AG04450 (cell line): ENCODE measurements around the gene COPS4. TPM values are rescaled to one million over a fixed set of nuclear protein-coding genes. Genes with fewer than 3 reads are reported as not detected.
A peak's percentile ranks its signal among the peaks of the same experiment; 100 is the strongest.
"Not testable (repeated sequence)": the region's sequence is repeated elsewhere in the genome, so short reads cannot be mapped to it uniquely, and the experiment has no call there.

Source experiments
- CTCF ChIA-PET: fragments of 300-600, 350-600 bp; formaldehyde crosslinking; extraction: SDS; loops from one replicate; lab custom pipeline; 2022; ENCODE audit warnings: antibody characterized with exemption, inconsistent platforms; lab: Charles Lee
- POLR2A ChIA-PET: fragments of 350-600 bp; formaldehyde crosslinking; extraction: SDS; loops from one replicate; lab custom pipeline; 2021; ENCODE audit warnings: antibody characterized with exemption, inconsistent platforms; lab: Yijun Ruan, JAX
- DNase-seq: peaks from one replicate; pipeline ENCODE4 v3.0.0-alpha.2; 2011; ENCODE audit warnings: low read depth, low spot score
- H3K27ac ChIP-seq: one replicate; pipeline ENCODE4 v1.5.1; 2012; ENCODE audit warnings: low read depth, low read length, control low read depth
- H3K27me3 ChIP-seq: one replicate; pipeline ENCODE4 v1.6.0; 2012; ENCODE audit warnings: low read length; ENCODE audit not compliant: control insufficient read depth, insufficient read depth
- H3K4me3 ChIP-seq: 2 replicates; pipeline ENCODE4 v1.5.1; 2011; ENCODE audit warnings: mild to moderate bottlenecking, low read depth, low read length, control low read depth
- H3K9me3 ChIP-seq: 2 replicates; pipeline ENCODE4 v1.5.1; 2012; ENCODE audit warnings: low read length; ENCODE audit not compliant: control insufficient read depth, insufficient read depth
- CTCF ChIP-seq: IDR thresholded peaks from 2 replicates; pipeline ENCODE4 v1.5.1; 2011; ENCODE audit warnings: low read depth, low read length, control low read depth, inconsistent platforms
- polyA minus RNA-seq: library from RNA; depleted of rRNA, polyadenylated mRNA; stranded (reverse); fragments of >200 nt; gene quantifications from 2 replicates; pipeline ENCODE4 v1.2.3, GENCODE V29; 2011; rRNA and poly(A)+ RNA removed
- polyA plus RNA-seq: library from polyadenylated mRNA; depleted of rRNA; stranded (reverse); fragments of >200 nt; gene quantifications from 2 replicates; pipeline ENCODE4 v1.2.3, GENCODE V29; 2011; rRNA removed

The COPS4 gene
- 59.0 and 78.4 TPM in 2 replicates for polyA plus RNA-seq
- 14.8 and 22.8 TPM in 2 replicates for polyA minus RNA-seq

- H3K27ac ChIP-seq: peak within 1 kb of the TSS; percentile 92
These were observed at the start of gene COPS4 for GRCh38 chr4:83034630-83035494. TSS of gene COPS4 (plus strand) at chr4:83035183. CDS start at chr4:83035225, 42 bp downstream.

GRCh38 chr4:82987519-82987918 lies 47.5 kb upstream of the COPS4 start:
- H3K9me3 ChIP-seq, H3K27me3 ChIP-seq, DNase-seq, H3K4me3 ChIP-seq, CTCF ChIA-PET, H3K27ac ChIP-seq: not testable (repeated sequence)
- POLR2A ChIA-PET: interaction anchor here (0.7 kb wide), 1 partner anchor 23 kb away, joined by 5 read pairs; the partner anchor contains the start of gene LIN54

More at GRCh38 chr4:83034630-83035494, at the start of gene COPS4:
- TF ChIP-seq CTCF: peak; percentile 59
- ChIA-PET POLR2A (interaction anchor here (0.5 to 1.3 kb wide), 20 partner anchors 10 to 675 kb away, joined by 3 to 33 read pairs (median 4); partner anchors contain the start of genes COQ2, HNRNPDL, LIN54 and SCD5), CTCF (interaction anchor here (0.5 to 1.4 kb wide), 25 partner anchors 10 to 727 kb away, joined by 3 to 8 read pairs (median 4); partner anchors contain the start of gene LIN54)
- H3K4me3 ChIP-seq: peak within 1 kb of the TSS; percentile 90
- peaks cover 6% of the 10 kb centered on the region for H3K27me3 ChIP-seq
- DNase-seq: peak; percentile 99
- no peaks in the 10 kb centered on the region for H3K9me3 ChIP-seq

GRCh38 chr4:82988323-82988832 lies 46.6 kb upstream of the COPS4 start:
- Histone ChIP-seq H3K9me3 (no peaks in the 10 kb centered on the region), H3K4me3 (no peak overlapping the region), H3K27me3 (no peaks in the 10 kb centered on the region), H3K27ac (no peak overlapping the region)
- TF ChIP-seq CTCF: no peak
- peak; percentile 76 for DNase-seq
- POLR2A ChIA-PET: interaction anchor here (0.7 to 1.9 kb wide), 2 partner anchors 22 to 88 kb away, joined by 5 read pairs; partner anchors contain the start of genes LIN54 and THAP9
- CTCF ChIA-PET: no interaction called here

GRCh38 chr4:82989575-82990429 lies 45.2 kb upstream of the COPS4 start:
- Histone ChIP-seq H3K9me3 (no peaks in the 10 kb centered on the region), H3K4me3 (no peak overlapping the region; the same call in 1 of the 2 replicates), H3K27me3 (no peaks in the 10 kb centered on the region), H3K27ac (peak overlapping the region; percentile 31)
- ChIA-PET CTCF (interaction anchor here (0.6 to 1.4 kb wide), 2 partner anchors 14 to 22 kb away, joined by 3 read pairs; no protein-coding TSS in a partner anchor), POLR2A (interaction anchor here (0.5 to 1.9 kb wide), 2 partner anchors 90 to 615 kb away, joined by 3 to 5 read pairs; partner anchors contain the start of gene THAP9)
- DNase-seq: no peak
- no peak for TF ChIP-seq CTCF

GRCh38 chr4:82994834-82995233 lies 40.1 kb upstream of the COPS4 start:
- ChIA-PET POLR2A (no interaction called here), CTCF (interaction anchor here (0.8 kb wide), 1 partner anchor 23 kb away, joined by 4 read pairs; no protein-coding TSS in a partner anchor)
- H3K9me3 ChIP-seq: no peaks in the 10 kb centered on the region
- DNase-seq: no peak
- H3K27ac ChIP-seq: no peak overlapping the region
- no peak overlapping the region for H3K4me3 ChIP-seq
- no peaks in the 10 kb centered on the region for H3K27me3 ChIP-seq
- no peak for TF ChIP-seq CTCF
